Measurements from ENCODE around the gene TMEM219.

The TMEM219 gene

DNA sequence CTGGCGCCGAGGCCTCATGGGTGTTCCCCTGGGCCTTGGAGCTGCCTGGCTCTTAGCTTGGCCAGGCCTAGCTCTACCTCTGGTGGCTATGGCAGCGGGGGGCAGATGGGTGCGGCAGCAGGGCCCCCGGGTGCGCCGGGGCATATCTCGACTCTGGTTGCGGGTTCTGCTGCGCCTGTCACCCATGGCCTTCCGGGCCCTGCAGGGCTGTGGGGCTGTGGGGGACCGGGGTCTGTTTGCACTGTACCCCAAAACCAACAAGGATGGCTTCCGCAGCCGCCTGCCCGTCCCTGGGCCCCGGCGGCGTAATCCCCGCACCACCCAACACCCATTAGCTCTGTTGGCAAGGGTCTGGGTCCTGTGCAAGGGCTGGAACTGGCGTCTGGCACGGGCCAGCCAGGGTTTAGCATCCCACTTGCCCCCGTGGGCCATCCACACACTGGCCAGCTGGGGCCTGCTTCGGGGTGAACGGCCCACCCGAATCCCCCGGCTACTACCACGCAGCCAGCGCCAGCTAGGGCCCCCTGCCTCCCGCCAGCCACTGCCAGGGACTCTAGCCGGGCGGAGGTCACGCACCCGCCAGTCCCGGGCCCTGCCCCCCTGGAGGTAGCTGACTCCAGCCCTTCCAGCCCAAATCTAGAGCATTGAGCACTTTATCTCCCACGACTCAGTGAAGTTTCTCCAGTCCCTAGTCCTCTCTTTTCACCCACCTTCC is 25.6 kb downstream of the TMEM219 start:
- no peak overlapping the region for H3K4me3 ChIP-seq (replicated peaks; ENCODE audit: low read depth, low read length)
- DNase-seq (ENCODE audit: low read depth): no peak
- TF ChIP-seq, protein P1, sequence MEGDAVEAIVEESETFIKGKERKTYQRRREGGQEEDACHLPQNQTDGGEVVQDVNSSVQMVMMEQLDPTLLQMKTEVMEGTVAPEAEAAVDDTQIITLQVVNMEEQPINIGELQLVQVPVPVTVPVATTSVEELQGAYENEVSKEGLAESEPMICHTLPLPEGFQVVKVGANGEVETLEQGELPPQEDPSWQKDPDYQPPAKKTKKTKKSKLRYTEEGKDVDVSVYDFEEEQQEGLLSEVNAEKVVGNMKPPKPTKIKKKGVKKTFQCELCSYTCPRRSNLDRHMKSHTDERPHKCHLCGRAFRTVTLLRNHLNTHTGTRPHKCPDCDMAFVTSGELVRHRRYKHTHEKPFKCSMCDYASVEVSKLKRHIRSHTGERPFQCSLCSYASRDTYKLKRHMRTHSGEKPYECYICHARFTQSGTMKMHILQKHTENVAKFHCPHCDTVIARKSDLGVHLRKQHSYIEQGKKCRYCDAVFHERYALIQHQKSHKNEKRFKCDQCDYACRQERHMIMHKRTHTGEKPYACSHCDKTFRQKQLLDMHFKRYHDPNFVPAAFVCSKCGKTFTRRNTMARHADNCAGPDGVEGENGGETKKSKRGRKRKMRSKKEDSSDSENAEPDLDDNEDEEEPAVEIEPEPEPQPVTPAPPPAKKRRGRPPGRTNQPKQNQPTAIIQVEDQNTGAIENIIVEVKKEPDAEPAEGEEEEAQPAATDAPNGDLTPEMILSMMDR (IDR thresholded peaks at IDR 0.05; ENCODE audit: low read length, missing control alignments): no peak

DNA sequence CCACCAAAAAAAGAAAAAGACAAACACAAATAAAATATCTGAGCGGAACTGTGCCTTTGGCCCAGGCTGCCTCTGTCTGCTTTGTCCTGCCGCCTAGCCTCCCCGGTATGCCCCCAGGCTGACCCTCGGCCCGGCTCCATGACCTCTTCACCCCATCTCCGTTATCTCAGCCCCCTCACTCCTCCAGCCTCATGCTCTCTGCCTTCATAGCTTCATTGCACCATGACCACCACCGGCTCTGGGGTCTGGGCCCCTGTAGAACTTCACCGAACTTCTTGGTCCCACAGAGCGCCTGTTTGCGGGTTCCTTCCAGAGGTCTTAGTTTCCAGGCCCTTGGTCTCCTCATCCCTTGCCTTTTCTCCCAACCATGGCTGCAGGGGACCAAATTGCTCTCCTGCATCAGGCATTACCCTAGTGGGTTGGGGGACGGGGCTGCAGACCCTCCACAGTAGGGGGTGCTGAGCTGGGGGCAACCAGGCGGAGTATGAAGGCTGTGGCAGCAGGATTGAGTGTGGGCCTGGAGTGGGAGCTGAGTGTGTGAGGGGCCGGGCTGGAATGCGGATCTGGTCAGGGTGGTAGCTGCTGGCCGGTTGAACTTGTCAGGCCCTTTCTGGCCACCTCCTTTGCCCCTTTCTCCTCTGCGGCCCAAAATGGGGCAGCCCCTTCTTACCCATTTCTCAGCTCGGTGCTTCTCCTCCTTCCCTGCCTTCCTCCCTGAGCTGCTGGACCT is 26.6 kb downstream of the TMEM219 start:
- TF ChIP-seq, protein P1 (IDR thresholded peaks at IDR 0.05; ENCODE audit: low read length, missing control alignments): no peak
- H3K4me3 ChIP-seq (replicated peaks; ENCODE audit: low read depth, low read length): no peak overlapping the region
- no peak for DNase-seq (ENCODE audit: low read depth)

DNA sequence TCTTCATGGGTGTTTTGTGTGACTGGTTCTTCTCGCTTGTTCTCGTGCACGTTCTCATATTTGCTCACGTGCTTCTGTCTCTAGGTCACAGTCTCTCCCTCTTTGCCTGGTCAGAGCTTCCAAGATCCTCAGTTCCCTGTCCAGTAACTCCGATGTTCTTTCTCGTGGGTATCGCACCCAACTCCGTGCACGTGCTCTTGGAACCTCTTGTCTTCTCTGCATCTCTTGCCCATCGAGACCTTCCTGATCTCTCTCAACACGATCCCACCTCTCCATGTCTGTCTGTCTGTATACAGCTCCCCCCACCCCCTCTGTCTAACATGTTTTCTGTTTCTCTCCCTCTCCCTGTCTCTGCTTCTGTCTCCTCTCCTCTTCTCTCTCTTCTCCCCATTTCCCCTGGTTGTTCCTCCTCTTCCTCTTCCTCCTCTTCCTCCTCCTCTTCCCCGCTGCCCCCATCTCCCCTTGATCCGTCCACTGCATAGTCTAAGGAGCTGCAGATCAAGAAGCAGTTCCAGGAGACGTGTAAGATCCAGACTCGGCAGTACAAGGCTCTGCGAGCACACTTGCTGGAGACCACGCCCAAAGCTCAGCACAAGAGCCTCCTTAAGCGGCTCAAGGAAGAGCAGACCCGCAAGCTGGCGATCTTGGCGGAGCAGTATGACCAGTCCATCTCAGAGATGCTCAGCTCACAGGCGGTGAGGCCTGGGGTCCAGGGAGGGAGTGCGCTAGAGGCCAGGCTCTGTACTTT is 27.4 kb downstream of the TMEM219 start:
- TF ChIP-seq, protein P1 (IDR thresholded peaks at IDR 0.05; ENCODE audit: low read length, missing control alignments): no peak
- no peak for DNase-seq (ENCODE audit: low read depth)

DNA sequence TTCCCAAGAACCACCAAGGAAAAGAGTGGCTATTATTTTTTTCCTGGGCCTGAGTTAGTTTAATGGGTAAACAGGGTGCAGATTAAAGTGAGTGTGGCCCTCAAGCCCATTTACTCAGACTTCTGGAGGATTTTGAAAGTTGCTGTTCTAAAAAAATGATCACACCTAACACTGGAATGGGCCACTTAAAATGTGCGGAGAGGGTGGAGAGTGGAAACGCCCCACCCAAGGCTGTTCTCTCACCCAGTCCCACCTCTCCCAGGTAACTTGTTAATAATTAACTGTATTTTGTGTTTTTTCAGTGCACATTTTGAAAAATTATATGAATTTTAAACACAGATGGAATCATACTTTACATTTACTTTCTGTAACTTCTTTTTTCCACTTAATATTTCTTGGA is 28.2 kb downstream of the TMEM219 start:
- H3K4me3 ChIP-seq (replicated peaks; ENCODE audit: low read depth, low read length): no peak overlapping the region
- no peak for DNase-seq (ENCODE audit: low read depth)
- TF ChIP-seq, protein P1 (IDR thresholded peaks at IDR 0.05; ENCODE audit: low read length, missing control alignments): no peak

More for the DNA sequence above, 27.4 kb downstream of the TMEM219 start:
- H3K4me3 ChIP-seq (replicated peaks; ENCODE audit: low read depth, low read length): no peak overlapping the region

DNA sequence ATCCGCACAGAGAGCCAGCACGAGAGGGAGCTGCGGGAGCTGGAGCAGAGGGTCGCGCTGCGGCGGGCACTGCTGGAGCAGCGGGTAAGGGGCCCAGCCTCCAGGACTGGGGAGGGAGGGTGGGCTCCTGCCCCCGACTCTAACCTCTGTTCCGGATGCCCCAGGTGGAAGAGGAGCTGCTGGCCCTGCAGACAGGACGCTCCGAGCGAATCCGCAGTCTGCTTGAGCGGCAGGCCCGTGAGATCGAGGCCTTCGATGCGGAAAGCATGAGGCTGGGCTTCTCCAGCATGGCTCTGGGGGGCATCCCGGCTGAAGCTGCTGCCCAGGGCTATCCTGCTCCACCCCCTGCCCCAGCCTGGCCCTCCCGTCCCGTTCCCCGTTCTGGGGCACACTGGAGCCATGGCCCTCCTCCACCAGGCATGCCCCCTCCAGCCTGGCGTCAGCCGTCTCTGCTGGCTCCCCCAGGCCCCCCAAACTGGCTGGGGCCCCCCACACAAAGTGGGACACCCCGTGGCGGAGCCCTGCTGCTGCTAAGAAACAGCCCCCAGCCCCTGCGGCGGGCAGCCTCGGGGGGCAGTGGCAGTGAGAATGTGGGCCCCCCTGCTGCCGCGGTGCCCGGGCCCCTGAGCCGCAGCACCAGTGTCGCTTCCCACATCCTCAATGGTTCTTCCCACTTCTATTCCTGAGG is 29.1 kb downstream of the TMEM219 start:
- no peak for DNase-seq (ENCODE audit: low read depth)
- TF ChIP-seq, protein P1 (IDR thresholded peaks at IDR 0.05; ENCODE audit: low read length, missing control alignments): no peak
- no peak overlapping the region for H3K4me3 ChIP-seq (replicated peaks; ENCODE audit: low read depth, low read length)

DNA sequence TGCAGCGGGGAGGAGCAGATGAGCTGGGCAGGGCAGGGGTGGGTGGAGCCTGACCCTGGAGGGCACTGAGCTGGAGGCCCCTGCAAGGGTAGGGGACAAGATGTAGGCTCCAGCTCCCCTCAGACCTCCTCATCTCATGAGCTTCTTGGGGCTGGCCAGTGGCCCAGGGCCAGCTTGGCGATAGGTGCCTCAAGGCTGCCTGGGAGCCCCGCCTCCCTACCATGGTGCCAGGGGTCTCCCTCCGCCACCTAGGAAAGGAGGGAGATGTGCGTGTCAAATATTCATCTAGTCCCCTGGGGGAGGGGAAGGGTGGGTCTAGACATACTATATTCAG is 29.7 kb downstream of the TMEM219 start:
- TF ChIP-seq, protein P1 (IDR thresholded peaks at IDR 0.05; ENCODE audit: low read length, missing control alignments): no peak
- H3K4me3 ChIP-seq (replicated peaks; ENCODE audit: low read depth, low read length): no peak overlapping the region
- DNase-seq (ENCODE audit: low read depth): no peak
